Liver (tissue), 9 donors: ENCODE measurements around the gene ALK. TPM values are rescaled to one million over a fixed set of nuclear protein-coding genes. Genes with fewer than 3 reads are reported as not detected.

Source experiments
- DNase-seq: peaks from one replicate; pipeline ENCODE4 v3.0.0-alpha.2; 2017; ENCODE audit warnings: low spot score
- H3K27ac ChIP-seq, 2 donors: one replicate each; pipeline ENCODE4 v1.7.0; 2013; ENCODE audit warnings: inconsistent platforms in 2 of 2, low read length in 2 of 2, control low read depth in 1 of 2, low read depth in 1 of 2, mild to moderate bottlenecking in 1 of 2
- H3K27me3 ChIP-seq, 4 donors: one replicate each; pipeline versions ENCODE4 v1.6.1 to v1.7.0; 2013; ENCODE audit warnings: low read length in 3 of 4, inconsistent platforms in 1 of 4, mild to moderate bottlenecking in 1 of 4, moderate library complexity in 1 of 4; ENCODE audit not compliant: control insufficient read depth in 4 of 4, insufficient read depth in 4 of 4
- H3K36me3 ChIP-seq, 4 donors: one replicate each; pipeline versions ENCODE4 v1.6.1 to v1.7.0; 2013; ENCODE audit warnings: low read length in 3 of 4, mild to moderate bottlenecking in 3 of 4, low read depth in 1 of 4, moderate library complexity in 1 of 4; ENCODE audit not compliant: control insufficient read depth in 4 of 4, insufficient read depth in 3 of 4
- H3K4me1 ChIP-seq, 4 donors: one replicate each; pipeline versions ENCODE4 v1.6.1 to v1.7.0; 2013; ENCODE audit warnings: low read length in 3 of 4, mild to moderate bottlenecking in 3 of 4, moderate library complexity in 1 of 4; ENCODE audit not compliant: control insufficient read depth in 4 of 4, insufficient read depth in 4 of 4
- H3K4me3 ChIP-seq, 3 donors: one replicate each; pipeline versions ENCODE4 v1.6.1 to v1.7.0; 2013; ENCODE audit warnings: low read length in 3 of 3, control low read depth in 1 of 3, low read depth in 1 of 3, mild to moderate bottlenecking in 1 of 3
- H3K9ac ChIP-seq, 2 donors: one replicate each; pipeline ENCODE4 v1.7.0; 2013; ENCODE audit warnings: low read length in 2 of 2, mild to moderate bottlenecking in 2 of 2, moderate library complexity in 2 of 2, control low read depth in 1 of 2, low read depth in 1 of 2
- H3K9me3 ChIP-seq, 4 donors: one replicate each; pipeline versions ENCODE4 v1.6.1 to v1.7.0; 2013; ENCODE audit warnings: low read length in 3 of 4; ENCODE audit not compliant: control insufficient read depth in 4 of 4
- EGR1 ChIP-seq, 2 donors: IDR thresholded peaks; 2 replicates each; pipeline ENCODE4 v1.6.1; 2016 to 2018; ENCODE audit warnings: antibody characterized with exemption in 2 of 2, low read depth in 2 of 2
- FOXA1 ChIP-seq: IDR thresholded peaks from 2 replicates; pipeline ENCODE4 v1.6.1; 2016; ENCODE audit warnings: antibody characterized with exemption
- GABPA ChIP-seq, 2 donors: IDR thresholded peaks in 1 of 2; conservative IDR thresholded peaks in 1 of 2; 2 replicates each; pipeline ENCODE4 v1.6.1; 2016; ENCODE audit warnings: antibody characterized with exemption in 2 of 2, mild to moderate bottlenecking in 1 of 2, moderate library complexity in 1 of 2
- HNF4G ChIP-seq: IDR thresholded peaks from 2 replicates; pipeline ENCODE4 v1.6.1; 2016; ENCODE audit warnings: antibody characterized with exemption
- JUND ChIP-seq, 2 donors: IDR thresholded peaks; 2 replicates each; pipeline ENCODE4 v1.6.1; 2016; ENCODE audit warnings: antibody characterized with exemption in 2 of 2
- NR2F2 ChIP-seq: IDR thresholded peaks from 2 replicates; pipeline ENCODE4 v1.6.1; 2016; ENCODE audit warnings: antibody characterized with exemption
- RAD21 ChIP-seq, 2 donors: IDR thresholded peaks; 2 replicates each; pipeline ENCODE4 v1.6.1; 2016; ENCODE audit warnings: antibody characterized with exemption in 2 of 2, mild to moderate bottlenecking in 2 of 2
- SP1 ChIP-seq: IDR thresholded peaks from 2 replicates; pipeline ENCODE4 v1.6.1; 2018; ENCODE audit warnings: antibody characterized with exemption, mild to moderate bottlenecking
- TAF1 ChIP-seq: conservative IDR thresholded peaks from 2 replicates; pipeline ENCODE4 v1.6.1; 2016; ENCODE audit warnings: antibody characterized with exemption, mild to moderate bottlenecking
- YY1 ChIP-seq: IDR thresholded peaks from 2 replicates; pipeline ENCODE4 v1.6.1; 2016; ENCODE audit warnings: antibody characterized with exemption, mild to moderate bottlenecking
- WGBS: extraction: QIAGEN DNeasy Blood & Tissue Kit; methylation state at CpG from one replicate; pipeline ENCODE4 v1.1.7; 2013; 5-methylcytosine and 5-hydroxymethylcytosine counted together
- polyA plus RNA-seq, 2 donors: library from polyadenylated mRNA; stranded (reverse) in 1 of 2; unstranded in 1 of 2; fragments of 200-250 nt in 1 of 2; fragments of >200 nt in 1 of 2; fragmentation: Nextera tagmentation in 1 of 2; extraction: Ambion mirVana in 1 of 2; gene quantifications; one replicate each; pipeline versions ENCODE4 v1.2.1 to v1.2.3, GENCODE V29; 2013 to 2015
- total RNA-seq, 2 donors: library from RNA; depleted of rRNA; stranded (reverse); fragments of >200 nt; gene quantifications; one replicate each; pipeline ENCODE4 v1.2.3, GENCODE V29; 2014
- TF ChIP-seq, protein P1 (sequence below): IDR thresholded peaks from 2 replicates; pipeline ENCODE4 v1.6.1; 2016; ENCODE audit warnings: antibody characterized with exemption
- TF ChIP-seq, protein P2 (sequence below): IDR thresholded peaks from 2 replicates; pipeline ENCODE4 v1.6.1; 2016; ENCODE audit warnings: antibody characterized with exemption
- TF ChIP-seq, protein P3 (sequence below): IDR thresholded peaks from 2 replicates; pipeline ENCODE4 v1.6.1; 2016; ENCODE audit warnings: antibody characterized with exemption
- TF ChIP-seq, protein P4 (sequence below): IDR thresholded peaks from 2 replicates; pipeline ENCODE4 v1.6.1; 2016; ENCODE audit warnings: antibody characterized with exemption, mild to moderate bottlenecking
- donor health status: healthy.
- donor health status: healthy.
- donor health status: healthy.
- donor health status: healthy.
- donor health status: healthy.

Gene ALK
- total and polyA plus RNA-seq, 4 donors: under 0.01 TPM; not detected in 3

DNA sequence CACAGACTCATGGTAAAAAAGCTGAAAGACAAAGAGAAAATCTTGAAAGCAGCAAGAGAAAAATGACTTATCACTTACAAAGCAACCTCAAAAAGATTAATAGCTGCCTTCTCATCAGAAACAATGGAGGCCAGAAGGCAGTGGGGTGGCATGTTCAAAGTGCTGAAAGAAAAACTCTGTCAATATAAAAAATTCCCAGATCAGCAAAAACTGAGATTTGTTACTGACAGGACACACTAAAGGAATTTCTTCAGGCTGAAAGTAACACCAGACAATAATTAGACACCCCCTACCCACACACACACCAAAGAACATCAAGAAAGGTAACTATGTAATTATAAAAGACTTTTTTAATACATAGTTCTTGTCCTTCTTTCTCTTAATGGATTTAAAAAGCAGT is 495.0 kb downstream of the ALK start:
- no peak for TF ChIP-seq FOXA1
- TF ChIP-seq SP1: no peak
- no peak for TF ChIP-seq YY1
- TF ChIP-seq, protein P1, sequence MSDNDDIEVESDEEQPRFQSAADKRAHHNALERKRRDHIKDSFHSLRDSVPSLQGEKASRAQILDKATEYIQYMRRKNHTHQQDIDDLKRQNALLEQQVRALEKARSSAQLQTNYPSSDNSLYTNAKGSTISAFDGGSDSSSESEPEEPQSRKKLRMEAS: no peak
- no peak for TF ChIP-seq EGR1 (IDR thresholded peaks at IDR 0.05; ENCODE audit: low read depth in 2 of 2)
- TF ChIP-seq HNF4G: no peak
- TF ChIP-seq, protein P2, sequence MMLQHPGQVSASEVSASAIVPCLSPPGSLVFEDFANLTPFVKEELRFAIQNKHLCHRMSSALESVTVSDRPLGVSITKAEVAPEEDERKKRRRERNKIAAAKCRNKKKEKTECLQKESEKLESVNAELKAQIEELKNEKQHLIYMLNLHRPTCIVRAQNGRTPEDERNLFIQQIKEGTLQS: no peak
- TF ChIP-seq NR2F2: no peak
- TF ChIP-seq, protein P3, sequence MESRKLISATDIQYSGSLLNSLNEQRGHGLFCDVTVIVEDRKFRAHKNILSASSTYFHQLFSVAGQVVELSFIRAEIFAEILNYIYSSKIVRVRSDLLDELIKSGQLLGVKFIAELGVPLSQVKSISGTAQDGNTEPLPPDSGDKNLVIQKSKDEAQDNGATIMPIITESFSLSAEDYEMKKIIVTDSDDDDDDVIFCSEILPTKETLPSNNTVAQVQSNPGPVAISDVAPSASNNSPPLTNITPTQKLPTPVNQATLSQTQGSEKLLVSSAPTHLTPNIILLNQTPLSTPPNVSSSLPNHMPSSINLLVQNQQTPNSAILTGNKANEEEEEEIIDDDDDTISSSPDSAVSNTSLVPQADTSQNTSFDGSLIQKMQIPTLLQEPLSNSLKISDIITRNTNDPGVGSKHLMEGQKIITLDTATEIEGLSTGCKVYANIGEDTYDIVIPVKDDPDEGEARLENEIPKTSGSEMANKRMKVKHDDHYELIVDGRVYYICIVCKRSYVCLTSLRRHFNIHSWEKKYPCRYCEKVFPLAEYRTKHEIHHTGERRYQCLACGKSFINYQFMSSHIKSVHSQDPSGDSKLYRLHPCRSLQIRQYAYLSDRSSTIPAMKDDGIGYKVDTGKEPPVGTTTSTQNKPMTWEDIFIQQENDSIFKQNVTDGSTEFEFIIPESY: no peak
- TF ChIP-seq GABPA (IDR thresholded peaks at IDR 0.05 in 1 of 2, conservative IDR thresholded peaks at IDR 0.05 in 1 of 2): no peak
- TF ChIP-seq JUND (IDR thresholded peaks at IDR 0.05): no peak
- DNase-seq: no peak
- Histone ChIP-seq H3K27me3 (peaks cover 0 to 1% (median 0%) of the 10 kb centered on the region in 4 donors), H3K27ac (no peak overlapping the region), H3K4me3 (no peak overlapping the region), H3K9me3 (no peaks in the 10 kb centered on the region), H3K4me1 (no peaks in the 10 kb centered on the region), H3K9ac (no peak overlapping the region), H3K36me3 (no peaks in the 10 kb centered on the region)

DNA sequence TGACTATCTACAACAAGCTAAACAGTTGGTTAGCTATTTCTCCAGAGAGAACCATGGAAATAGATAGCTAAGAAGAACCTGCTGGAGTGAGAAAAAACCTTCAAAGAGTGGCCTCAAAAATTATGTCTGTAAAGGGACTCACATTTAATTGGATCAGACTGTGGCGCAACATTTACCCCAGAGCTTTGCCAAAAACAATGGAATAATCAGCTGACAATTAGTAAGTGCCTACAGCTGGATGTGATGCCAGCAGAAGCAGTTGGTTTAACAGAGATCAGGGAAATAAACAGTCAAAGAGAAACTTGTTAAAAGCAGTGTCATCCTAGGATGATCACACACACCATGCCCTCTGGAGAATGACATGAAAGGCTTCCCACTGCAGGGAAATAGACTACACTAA is 495.5 kb downstream of the ALK start:
- Histone ChIP-seq H3K4me1 (no peaks in the 10 kb centered on the region), H3K27me3 (peaks cover 0 to 1% (median 0%) of the 10 kb centered on the region in 4 donors), H3K36me3 (no peaks in the 10 kb centered on the region), H3K9ac (no peak overlapping the region), H3K27ac (no peak overlapping the region), H3K9me3 (no peaks in the 10 kb centered on the region), H3K4me3 (no peak overlapping the region)
- WGBS: 96% methylated on average over 1 of the region's 1 CpG
- DNase-seq: no peak
- no peak for TF ChIP-seq RAD21 (IDR thresholded peaks at IDR 0.05)
- no peak for TF ChIP-seq TAF1
- TF ChIP-seq FOXA1: no peak
- TF ChIP-seq YY1: no peak
- TF ChIP-seq SP1: no peak
- no peak for TF ChIP-seq GABPA (IDR thresholded peaks at IDR 0.05 in 1 of 2, conservative IDR thresholded peaks at IDR 0.05 in 1 of 2)
- TF ChIP-seq, protein P4, sequence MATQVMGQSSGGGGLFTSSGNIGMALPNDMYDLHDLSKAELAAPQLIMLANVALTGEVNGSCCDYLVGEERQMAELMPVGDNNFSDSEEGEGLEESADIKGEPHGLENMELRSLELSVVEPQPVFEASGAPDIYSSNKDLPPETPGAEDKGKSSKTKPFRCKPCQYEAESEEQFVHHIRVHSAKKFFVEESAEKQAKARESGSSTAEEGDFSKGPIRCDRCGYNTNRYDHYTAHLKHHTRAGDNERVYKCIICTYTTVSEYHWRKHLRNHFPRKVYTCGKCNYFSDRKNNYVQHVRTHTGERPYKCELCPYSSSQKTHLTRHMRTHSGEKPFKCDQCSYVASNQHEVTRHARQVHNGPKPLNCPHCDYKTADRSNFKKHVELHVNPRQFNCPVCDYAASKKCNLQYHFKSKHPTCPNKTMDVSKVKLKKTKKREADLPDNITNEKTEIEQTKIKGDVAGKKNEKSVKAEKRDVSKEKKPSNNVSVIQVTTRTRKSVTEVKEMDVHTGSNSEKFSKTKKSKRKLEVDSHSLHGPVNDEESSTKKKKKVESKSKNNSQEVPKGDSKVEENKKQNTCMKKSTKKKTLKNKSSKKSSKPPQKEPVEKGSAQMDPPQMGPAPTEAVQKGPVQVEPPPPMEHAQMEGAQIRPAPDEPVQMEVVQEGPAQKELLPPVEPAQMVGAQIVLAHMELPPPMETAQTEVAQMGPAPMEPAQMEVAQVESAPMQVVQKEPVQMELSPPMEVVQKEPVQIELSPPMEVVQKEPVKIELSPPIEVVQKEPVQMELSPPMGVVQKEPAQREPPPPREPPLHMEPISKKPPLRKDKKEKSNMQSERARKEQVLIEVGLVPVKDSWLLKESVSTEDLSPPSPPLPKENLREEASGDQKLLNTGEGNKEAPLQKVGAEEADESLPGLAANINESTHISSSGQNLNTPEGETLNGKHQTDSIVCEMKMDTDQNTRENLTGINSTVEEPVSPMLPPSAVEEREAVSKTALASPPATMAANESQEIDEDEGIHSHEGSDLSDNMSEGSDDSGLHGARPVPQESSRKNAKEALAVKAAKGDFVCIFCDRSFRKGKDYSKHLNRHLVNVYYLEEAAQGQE: no peak
